GM12878 (cell line): ENCODE data around the gene GABARAPL2. TPM values are rescaled to one million over a fixed set of nuclear protein-coding genes. Genes with fewer than 3 reads are reported as not detected.

ENCODE experiments used
- BRCA1 ChIP-seq: IDR thresholded peaks from 2 replicates; pipeline ENCODE4 v1.6.1; 2011; ENCODE audit warnings: low read depth, low read length, improper control_type of control experiment
- CBX3 ChIP-seq: fragments of 200-600 bp; sonication (generic); IDR thresholded peaks from 2 replicates; pipeline ENCODE4 v1.6.1; 2016; ENCODE audit warnings: low read depth, borderline replicate concordance
- CREM ChIP-seq: IDR thresholded peaks from 2 replicates; pipeline ENCODE4 v1.6.1; 2014; ENCODE audit warnings: antibody characterized with exemption, low read depth
- EED ChIP-seq: sonication (generic); IDR thresholded peaks from 2 replicates; pipeline ENCODE4 v1.6.1; 2016; ENCODE audit warnings: antibody characterized with exemption, low read depth
- EP300 ChIP-seq, 2 experiments: fragments of 150-350 bp in 1 of 2; IDR thresholded peaks; 2 replicates each; pipeline ENCODE4 v1.6.1; 2011 to 2012; ENCODE audit warnings: low read depth in 2 of 2, low read length in 2 of 2, borderline replicate concordance in 1 of 2, improper control_type of control experiment in 1 of 2, inconsistent platforms in 1 of 2; ENCODE audit not compliant: control insufficient read depth in 1 of 2
- GATAD2B ChIP-seq: fragments of 450-650 bp; conservative IDR thresholded peaks from 2 replicates; pipeline ENCODE4 v1.6.1; 2017; ENCODE audit warnings: low read depth, mild to moderate bottlenecking, moderate library complexity
- KDM1A ChIP-seq: fragments of 200-600 bp; sonication (generic); IDR thresholded peaks from 2 replicates; pipeline ENCODE4 v1.6.1; 2016; ENCODE audit warnings: borderline replicate concordance
- KLF5 ChIP-seq: fragments of 450-650 bp; IDR thresholded peaks from 2 replicates; pipeline ENCODE4 v1.6.1; 2014; ENCODE audit warnings: mild to moderate bottlenecking; ENCODE audit not compliant: partially characterized antibody
- MEF2A ChIP-seq: IDR thresholded peaks from 2 replicates; pipeline ENCODE4 v1.6.1; 2011; ENCODE audit warnings: low read depth, mild to moderate bottlenecking, low read length, moderate library complexity; ENCODE audit not compliant: insufficient read depth
- NR2C1 ChIP-seq: fragments of 450-650 bp; IDR thresholded peaks from 2 replicates; pipeline ENCODE4 v1.6.1; 2017; ENCODE audit warnings: antibody characterized with exemption, mild to moderate bottlenecking, moderate library complexity
- PAX8 ChIP-seq: fragments of 450-650 bp; IDR thresholded peaks from 2 replicates; pipeline ENCODE4 v1.6.1; 2017; ENCODE audit warnings: mild to moderate bottlenecking, moderate library complexity
- PML ChIP-seq: IDR thresholded peaks from 2 replicates; pipeline ENCODE4 v1.6.1; 2012; ENCODE audit warnings: low read length, inconsistent platforms
- RCOR1 ChIP-seq: conservative IDR thresholded peaks from 2 replicates; pipeline ENCODE4 v1.6.1; 2012; ENCODE audit warnings: low read depth, low read length, improper control_type of control experiment
- RUNX3 ChIP-seq: IDR thresholded peaks from 2 replicates; pipeline ENCODE4 v1.6.1; 2012; ENCODE audit warnings: low read length, inconsistent platforms
- SPI1 ChIP-seq: IDR thresholded peaks from 2 replicates; pipeline ENCODE4 v1.6.1; 2011; ENCODE audit warnings: low read depth, mild to moderate bottlenecking, low read length, moderate library complexity, borderline replicate concordance; ENCODE audit not compliant: insufficient read depth
- STAT1 ChIP-seq: fragments of 450-650 bp; conservative IDR thresholded peaks from 2 replicates; pipeline ENCODE4 v1.6.1; 2014; ENCODE audit warnings: antibody characterized with exemption, mild to moderate bottlenecking
- SUZ12 ChIP-seq: fragments of 200-600 bp; sonication (generic); IDR thresholded peaks from one replicate; pipeline ENCODE4 v1.6.1; 2018; ENCODE audit warnings: antibody characterized with exemption, mild to moderate bottlenecking; ENCODE audit not compliant: unreplicated experiment
- ZNF274 ChIP-seq: IDR thresholded peaks from one replicate; pipeline ENCODE4 v1.8.0; 2011; ENCODE audit not compliant: insufficient read length, insufficient read depth
- ZNF384 ChIP-seq: IDR thresholded peaks from 2 replicates; pipeline ENCODE4 v1.6.1; 2012; ENCODE audit warnings: low read depth, mild to moderate bottlenecking, low read length, improper control_type of control experiment, borderline replicate concordance
- polyA plus RNA-seq, 11 experiments: library from polyadenylated mRNA; depleted of rRNA in 4 of 11; unstranded in 6 of 11; stranded (reverse) in 5 of 11; fragments of >200 nt; fragmentation: Nextera tagmentation in 4 of 11; fragmentation: Illumina TruSeq in 1 of 11; extraction: Ambion mirVana in 4 of 11; extraction: Trizol in 1 of 11; gene quantifications; 1 replicate in 1 of 11; 2 replicates in 10 of 11; pipeline versions ENCODE4 v1.2.1 to v1.2.3, GENCODE V29; 2011 to 2016; ENCODE audit warnings: inconsistent platforms in 2 of 11, missing spikeins in 2 of 11, low read depth in 1 of 11
- total RNA-seq, 4 experiments: library from RNA; depleted of rRNA in 3 of 4; stranded (reverse); fragments of >200 nt in 3 of 4; fragmentation: Illumina TruSeq in 1 of 4; extraction: Trizol in 1 of 4; gene quantifications; 2 replicates each; pipeline versions ENCODE4 v1.2.1 to v1.2.3, GENCODE V29; 2013 to 2021
- TF ChIP-seq, protein P1 (sequence below): fragments of 450-650 bp; IDR thresholded peaks from 2 replicates; pipeline ENCODE4 v1.6.1; 2017; ENCODE audit warnings: borderline replicate concordance
- TF ChIP-seq, protein P2 (sequence below): fragments of 450-650 bp; formaldehyde crosslinking; IDR thresholded peaks from 2 replicates; pipeline ENCODE4 v1.5.0; 2022; ENCODE audit warnings: mild to moderate bottlenecking, missing genetic modification characterization
- TF ChIP-seq, protein P3 (sequence below): IDR thresholded peaks from 2 replicates; pipeline ENCODE4 v1.6.1; 2011; ENCODE audit warnings: low read depth, mild to moderate bottlenecking, low read length, moderate library complexity, borderline replicate concordance; ENCODE audit errors: extremely low read depth
- TF ChIP-seq, protein P4 (sequence below): IDR thresholded peaks from 2 replicates; pipeline ENCODE4 v1.6.1; 2012; ENCODE audit warnings: low read length, inconsistent platforms
- TF ChIP-seq, protein P5 (sequence below): fragments of 450-650 bp; IDR thresholded peaks from 2 replicates; pipeline ENCODE4 v1.6.1; 2017; ENCODE audit warnings: mild to moderate bottlenecking

The GABARAPL2 gene
- total and polyA plus RNA-seq, 10 of the 15 experiments (the other 5 are each of a cell fraction or from before 2014, with no cell fraction given): 61.9 to 359 (median 128) TPM

DNA sequence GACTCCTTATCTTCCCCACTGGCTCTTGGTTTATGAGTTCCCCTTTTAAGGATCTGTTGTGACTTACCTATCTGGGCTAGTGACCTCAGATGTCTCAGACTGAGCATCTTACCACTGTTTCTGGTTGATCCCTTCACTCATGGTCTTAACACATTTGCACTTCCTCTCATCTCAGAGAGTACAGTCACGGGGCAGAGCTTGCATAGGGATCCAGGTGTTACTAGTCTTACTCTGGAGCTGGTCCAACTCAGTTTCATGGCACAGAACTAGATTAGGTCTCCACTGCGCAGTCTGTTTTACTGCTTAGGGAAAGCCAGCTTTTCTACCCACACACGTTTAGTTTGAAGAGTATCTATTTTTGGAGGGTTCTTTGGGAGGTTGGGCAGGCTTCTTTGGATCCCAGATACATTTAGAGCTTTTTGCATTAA, 10.2 kb downstream of the GABARAPL2 start (continued):
- no peak for TF ChIP-seq PAX8
- TF ChIP-seq KLF5: no peak
- TF ChIP-seq STAT1: no peak
- no peak for TF ChIP-seq SUZ12
- no peak for TF ChIP-seq ZNF274
- TF ChIP-seq NR2C1: no peak
- TF ChIP-seq BRCA1: no peak
- TF ChIP-seq ZNF384: no peak
- no peak for TF ChIP-seq GATAD2B
- TF ChIP-seq KDM1A: no peak
- TF ChIP-seq SPI1: peak; percentile 86
- TF ChIP-seq, protein P1, sequence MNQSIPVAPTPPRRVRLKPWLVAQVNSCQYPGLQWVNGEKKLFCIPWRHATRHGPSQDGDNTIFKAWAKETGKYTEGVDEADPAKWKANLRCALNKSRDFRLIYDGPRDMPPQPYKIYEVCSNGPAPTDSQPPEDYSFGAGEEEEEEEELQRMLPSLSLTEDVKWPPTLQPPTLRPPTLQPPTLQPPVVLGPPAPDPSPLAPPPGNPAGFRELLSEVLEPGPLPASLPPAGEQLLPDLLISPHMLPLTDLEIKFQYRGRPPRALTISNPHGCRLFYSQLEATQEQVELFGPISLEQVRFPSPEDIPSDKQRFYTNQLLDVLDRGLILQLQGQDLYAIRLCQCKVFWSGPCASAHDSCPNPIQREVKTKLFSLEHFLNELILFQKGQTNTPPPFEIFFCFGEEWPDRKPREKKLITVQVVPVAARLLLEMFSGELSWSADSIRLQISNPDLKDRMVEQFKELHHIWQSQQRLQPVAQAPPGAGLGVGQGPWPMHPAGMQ: no peak
- TF ChIP-seq, protein P2, sequence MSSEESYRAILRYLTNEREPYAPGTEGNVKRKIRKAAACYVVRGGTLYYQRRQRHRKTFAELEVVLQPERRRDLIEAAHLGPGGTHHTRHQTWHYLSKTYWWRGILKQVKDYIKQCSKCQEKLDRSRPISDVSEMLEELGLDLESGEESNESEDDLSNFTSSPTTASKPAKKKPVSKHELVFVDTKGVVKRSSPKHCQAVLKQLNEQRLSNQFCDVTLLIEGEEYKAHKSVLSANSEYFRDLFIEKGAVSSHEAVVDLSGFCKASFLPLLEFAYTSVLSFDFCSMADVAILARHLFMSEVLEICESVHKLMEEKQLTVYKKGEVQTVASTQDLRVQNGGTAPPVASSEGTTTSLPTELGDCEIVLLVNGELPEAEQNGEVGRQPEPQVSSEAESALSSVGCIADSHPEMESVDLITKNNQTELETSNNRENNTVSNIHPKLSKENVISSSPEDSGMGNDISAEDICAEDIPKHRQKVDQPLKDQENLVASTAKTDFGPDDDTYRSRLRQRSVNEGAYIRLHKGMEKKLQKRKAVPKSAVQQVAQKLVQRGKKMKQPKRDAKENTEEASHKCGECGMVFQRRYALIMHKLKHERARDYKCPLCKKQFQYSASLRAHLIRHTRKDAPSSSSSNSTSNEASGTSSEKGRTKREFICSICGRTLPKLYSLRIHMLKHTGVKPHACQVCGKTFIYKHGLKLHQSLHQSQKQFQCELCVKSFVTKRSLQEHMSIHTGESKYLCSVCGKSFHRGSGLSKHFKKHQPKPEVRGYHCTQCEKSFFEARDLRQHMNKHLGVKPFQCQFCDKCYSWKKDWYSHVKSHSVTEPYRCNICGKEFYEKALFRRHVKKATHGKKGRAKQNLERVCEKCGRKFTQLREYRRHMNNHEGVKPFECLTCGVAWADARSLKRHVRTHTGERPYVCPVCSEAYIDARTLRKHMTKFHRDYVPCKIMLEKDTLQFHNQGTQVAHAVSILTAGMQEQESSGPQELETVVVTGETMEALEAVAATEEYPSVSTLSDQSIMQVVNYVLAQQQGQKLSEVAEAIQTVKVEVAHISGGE (CRISPR knock-in tag): no peak
- no peak for TF ChIP-seq RCOR1
- TF ChIP-seq, protein P3, sequence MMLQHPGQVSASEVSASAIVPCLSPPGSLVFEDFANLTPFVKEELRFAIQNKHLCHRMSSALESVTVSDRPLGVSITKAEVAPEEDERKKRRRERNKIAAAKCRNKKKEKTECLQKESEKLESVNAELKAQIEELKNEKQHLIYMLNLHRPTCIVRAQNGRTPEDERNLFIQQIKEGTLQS: no peak
- peak; percentile 74 for TF ChIP-seq RUNX3
- no peak for TF ChIP-seq EP300 (IDR thresholded peaks at IDR 0.05; ENCODE audit: borderline replicate concordance in 1 of 2, control insufficient read depth in 1 of 2, low read depth in 2 of 2, low read length in 2 of 2)
- TF ChIP-seq, protein P4, sequence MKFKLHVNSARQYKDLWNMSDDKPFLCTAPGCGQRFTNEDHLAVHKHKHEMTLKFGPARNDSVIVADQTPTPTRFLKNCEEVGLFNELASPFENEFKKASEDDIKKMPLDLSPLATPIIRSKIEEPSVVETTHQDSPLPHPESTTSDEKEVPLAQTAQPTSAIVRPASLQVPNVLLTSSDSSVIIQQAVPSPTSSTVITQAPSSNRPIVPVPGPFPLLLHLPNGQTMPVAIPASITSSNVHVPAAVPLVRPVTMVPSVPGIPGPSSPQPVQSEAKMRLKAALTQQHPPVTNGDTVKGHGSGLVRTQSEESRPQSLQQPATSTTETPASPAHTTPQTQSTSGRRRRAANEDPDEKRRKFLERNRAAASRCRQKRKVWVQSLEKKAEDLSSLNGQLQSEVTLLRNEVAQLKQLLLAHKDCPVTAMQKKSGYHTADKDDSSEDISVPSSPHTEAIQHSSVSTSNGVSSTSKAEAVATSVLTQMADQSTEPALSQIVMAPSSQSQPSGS: no peak
- TF ChIP-seq CREM: peak; percentile 25; the same call in 1 of the 2 replicates
- 0 out of 2 replicates have a peak, but pooled peaks have one; percentile 51 for TF ChIP-seq PML
- no peak for TF ChIP-seq MEF2A
- no peak for TF ChIP-seq EED
- no peak for TF ChIP-seq CBX3
- TF ChIP-seq, protein P5, sequence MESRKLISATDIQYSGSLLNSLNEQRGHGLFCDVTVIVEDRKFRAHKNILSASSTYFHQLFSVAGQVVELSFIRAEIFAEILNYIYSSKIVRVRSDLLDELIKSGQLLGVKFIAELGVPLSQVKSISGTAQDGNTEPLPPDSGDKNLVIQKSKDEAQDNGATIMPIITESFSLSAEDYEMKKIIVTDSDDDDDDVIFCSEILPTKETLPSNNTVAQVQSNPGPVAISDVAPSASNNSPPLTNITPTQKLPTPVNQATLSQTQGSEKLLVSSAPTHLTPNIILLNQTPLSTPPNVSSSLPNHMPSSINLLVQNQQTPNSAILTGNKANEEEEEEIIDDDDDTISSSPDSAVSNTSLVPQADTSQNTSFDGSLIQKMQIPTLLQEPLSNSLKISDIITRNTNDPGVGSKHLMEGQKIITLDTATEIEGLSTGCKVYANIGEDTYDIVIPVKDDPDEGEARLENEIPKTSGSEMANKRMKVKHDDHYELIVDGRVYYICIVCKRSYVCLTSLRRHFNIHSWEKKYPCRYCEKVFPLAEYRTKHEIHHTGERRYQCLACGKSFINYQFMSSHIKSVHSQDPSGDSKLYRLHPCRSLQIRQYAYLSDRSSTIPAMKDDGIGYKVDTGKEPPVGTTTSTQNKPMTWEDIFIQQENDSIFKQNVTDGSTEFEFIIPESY: no peak
